ENCODE results near the gene AFAP1L1.

AFAP1L1 gene

DNA sequence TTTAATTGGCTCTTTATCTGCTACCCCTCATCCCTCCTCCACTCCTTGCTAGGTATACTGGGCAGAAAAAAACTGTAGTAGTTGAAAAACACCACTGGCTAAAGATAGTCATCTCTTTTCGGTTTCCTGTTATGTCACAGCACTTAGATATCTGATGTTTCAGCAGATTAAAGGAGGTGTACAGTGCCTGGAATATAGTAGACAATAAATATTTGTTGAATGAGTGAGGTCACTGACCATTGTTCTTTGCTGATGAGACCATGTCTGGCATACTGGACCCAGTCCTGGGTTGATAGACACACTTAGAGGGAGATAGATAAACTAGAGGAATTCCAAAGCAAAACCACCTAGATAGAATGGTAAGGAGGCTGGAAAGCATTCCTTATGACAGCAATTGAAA is 76.9 kb downstream of the AFAP1L1 start:
- no peak for DNase-seq (ENCODE audit: low read depth)

DNA sequence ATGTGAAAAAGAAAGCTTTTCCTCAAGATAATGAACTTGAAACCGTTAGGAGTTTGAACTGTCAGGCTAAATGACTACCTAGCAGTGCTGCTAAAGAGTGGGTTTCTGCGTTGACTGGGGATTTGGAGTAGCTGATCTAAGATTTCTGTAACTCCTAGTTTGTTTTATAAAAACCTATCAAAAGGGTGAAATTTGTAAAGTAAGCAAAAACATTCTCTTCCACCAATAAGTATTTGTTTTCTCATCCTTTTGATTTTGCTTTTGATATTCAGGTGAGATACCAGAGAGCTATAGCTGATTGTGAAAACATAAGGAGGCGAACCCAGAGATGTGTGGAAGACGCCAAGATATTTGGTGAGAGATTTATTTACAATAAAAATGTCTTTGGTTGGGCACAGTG is 77.7 kb downstream of the AFAP1L1 start:
- no peak for DNase-seq (ENCODE audit: low read depth)

DNA sequence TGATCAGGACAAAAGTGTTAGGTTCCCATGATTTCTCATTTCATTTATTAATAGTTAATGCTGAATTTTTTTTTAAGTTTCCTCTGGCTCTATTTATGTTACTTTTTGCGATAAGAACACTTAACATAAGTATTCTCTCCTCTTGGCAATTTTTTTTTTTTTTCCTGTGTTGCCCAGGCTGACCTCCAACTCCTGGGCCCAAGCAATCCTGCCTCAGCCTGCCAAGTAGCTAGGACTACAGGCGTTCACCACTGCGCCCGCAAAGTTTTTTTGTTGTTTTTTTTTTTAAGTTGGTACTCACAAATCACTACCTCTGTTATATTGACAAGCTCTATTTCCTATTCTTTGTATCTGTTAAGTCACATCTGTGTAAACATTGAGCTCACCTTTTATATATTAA is 80.5 kb downstream of the AFAP1L1 start:
- DNase-seq (ENCODE audit: low read depth) = no peak

DNA sequence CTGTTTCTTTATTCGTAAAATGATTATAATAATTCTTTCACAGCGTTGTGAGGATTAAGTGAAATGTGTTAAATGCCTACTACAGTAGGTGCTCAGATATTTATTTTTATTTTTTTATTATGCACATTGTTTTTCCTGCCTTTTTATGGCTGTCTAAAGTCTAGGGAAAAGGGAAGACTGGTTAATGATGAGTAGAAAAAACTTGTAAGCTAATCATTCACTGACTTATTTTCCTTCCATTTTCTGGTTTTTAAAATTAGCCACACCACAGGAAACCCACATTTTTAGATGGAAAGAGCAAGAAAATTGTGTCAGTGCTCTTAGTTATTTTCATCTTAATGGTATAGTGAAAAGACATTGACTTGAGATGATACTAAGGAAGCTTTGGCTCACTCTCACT is 82.3 kb downstream of the AFAP1L1 start:
- DNase-seq (ENCODE audit: low read depth) = no peak

DNA sequence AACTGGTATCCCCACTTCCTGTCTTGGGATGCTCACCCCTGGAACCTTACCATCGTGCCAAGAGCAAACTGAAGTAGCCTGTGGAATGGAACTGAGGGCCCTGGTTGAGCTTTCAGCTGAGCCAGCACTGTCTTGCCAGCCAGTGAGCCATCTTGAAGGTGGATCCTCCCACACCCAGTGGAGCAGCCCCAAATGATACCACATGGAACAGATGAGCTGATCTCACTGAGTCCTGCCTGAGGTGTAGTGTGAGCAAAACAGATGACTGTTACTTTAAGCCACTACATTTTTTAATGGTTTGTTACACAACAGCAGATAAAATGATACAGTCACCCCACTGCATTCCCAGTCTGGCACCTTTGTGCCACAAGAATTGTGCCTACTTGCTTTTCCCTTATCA is 84.0 kb downstream of the AFAP1L1 start:
- no peak for DNase-seq (ENCODE audit: low read depth)

DNA sequence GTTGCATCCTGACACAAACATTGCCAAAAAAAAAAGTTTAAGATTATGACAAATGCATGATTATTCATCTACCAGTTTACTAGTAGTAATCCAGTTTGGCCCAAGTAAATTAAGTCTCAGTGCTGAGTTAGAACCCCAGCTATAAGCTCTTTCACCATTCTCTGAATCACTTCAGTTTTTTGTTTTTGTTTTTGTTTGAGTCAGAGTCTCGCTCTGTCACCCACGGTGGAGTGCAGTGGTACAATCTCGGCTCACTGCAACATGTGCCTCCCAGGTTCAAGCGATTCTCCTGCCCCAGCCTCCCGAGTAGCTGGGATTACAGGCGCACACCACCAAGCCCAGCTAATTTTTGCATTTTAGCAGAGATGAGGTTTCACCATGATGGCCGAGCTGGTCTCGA is 84.7 kb downstream of the AFAP1L1 start:
- DNase-seq (ENCODE audit: low read depth) = no peak

DNA sequence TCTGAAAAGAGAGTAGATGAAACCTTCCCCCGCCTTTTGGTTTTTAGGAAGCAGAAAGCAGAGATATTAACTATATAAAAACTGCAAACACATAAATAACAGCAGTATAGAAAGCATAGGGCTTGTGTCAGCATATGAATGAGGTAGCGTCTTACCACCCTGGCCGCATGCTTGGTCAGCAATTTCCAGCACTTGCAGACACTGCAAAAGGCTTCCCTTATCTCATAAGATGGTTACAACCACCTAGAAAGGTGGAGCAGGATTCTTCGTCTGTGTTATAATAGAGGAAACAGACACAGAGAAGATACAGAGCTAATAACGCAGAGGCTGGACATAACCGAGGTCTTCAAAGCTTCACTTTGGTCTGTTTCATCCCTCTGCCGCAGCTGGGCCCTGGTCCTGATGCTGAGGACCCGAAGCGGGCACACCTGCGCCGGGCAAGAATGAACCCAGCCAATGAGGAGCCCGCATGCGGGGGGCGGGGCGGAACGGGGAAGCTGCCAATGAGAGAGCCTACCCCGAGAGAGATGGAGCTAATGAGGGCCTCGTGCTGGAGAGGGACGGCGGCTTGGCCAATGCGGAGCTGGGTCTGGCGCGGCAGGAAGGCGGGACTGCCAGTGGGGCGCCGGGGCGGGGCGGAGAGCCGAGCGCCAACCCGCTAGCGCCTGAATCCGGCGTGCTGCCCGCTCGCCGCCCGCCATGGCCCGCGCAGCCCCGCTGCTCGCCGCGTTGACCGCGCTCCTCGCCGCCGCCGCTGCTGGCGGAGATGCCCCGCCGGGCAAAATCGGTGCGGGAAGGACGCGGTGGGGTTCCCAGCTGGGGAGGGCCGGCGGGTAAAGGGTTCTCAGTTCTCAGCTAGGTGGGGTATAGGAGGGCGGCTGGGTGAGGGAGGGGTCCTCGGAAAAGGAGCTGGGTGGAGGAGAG is 86.0 kb downstream of the AFAP1L1 start, which contains the start of gene PCYOX1L:
Gene PCYOX1L (plus strand): TSS at position 677 of the 924 bp plus-strand sequence. CDS start 23 bp downstream, at position 700.
- peak; percentile 98 for DNase-seq (ENCODE audit: low read depth)

DNA sequence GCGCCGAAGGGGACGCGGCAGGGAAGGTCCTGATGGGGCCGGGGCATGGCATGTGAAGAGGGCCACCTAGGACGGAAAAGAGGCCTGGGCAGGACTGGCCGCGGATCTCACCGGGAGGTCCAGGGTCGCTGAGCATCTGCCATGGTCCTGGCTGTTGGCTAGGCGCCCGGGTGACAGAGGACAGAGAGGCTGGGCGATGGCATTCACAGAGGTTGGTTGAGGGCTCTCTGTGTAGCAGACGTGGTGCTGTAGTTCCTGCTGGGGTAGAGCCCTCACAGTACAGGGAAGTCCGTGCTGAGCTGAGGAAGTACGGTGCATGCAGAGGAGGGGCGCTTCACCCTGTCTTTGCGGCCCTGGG is 86.6 kb downstream of the AFAP1L1 start:
- DNase-seq (ENCODE audit: low read depth) = no peak

DNA sequence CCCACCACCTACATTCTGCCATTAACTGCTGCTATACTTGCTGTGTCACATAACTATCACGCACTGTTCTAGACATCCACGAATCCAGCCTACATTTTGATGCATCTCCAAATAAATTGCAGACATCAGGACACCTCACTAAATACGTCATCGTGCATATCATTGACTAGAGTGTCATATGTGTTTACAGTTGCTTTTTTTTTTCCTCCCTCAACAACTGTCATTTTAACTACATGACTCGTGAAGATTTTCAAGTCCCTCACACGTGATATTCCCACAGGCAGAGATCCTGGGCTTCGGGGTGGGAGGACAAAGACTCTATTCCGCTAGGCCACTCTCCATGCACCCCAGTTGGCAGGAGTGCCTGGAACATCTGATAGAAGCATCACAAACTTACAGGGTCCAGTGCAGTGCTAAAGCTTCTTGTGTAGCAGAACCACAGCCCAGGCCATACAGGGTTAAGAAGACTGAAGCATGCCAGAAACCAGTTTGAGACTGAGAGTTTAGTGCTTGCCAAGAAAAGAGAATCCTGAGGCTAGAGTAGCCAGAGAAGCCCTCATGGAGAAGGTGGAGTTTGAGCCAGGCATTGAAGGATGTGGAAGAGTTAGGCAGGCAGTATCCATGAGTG is 87.3 kb downstream of the AFAP1L1 start:
- DNase-seq (ENCODE audit: low read depth) = no peak

DNA sequence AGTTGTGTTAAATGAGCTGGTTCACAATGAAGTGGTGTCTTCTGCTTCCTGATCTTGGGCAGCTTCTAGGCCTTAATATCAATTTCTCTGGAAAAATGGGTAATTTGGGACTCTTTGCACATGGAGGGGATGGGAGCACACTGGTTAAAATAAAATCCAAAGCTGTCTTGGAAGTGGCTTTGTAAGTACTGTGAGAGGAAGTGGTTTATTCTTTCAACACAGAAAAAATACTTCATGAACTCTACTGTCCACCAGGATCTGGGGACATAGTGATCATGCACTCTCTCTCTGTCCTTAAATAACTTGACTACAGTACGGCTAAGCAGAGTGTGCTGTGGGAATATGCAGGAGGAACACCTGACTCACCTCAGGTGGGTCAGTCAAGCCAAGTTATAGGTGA is 88.6 kb downstream of the AFAP1L1 start:
- DNase-seq (ENCODE audit: low read depth) = no peak

DNA sequence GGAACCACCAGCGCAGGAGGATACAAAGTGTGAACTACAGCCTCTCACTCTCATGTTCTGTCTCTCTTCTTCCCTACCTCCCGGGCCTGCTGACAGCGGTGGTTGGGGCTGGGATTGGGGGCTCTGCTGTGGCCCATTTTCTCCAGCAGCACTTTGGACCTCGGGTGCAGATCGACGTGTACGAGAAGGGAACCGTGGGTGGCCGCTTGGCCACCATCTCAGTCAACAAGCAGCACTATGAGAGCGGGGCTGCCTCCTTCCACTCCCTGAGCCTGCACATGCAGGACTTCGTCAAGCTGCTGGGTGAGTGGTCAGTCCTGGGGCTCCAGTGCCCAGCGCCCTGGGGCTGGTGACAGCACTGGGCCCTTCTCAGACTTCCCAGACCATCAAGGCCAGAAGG is 90.9 kb downstream of the AFAP1L1 start:
- no peak for DNase-seq (ENCODE audit: low read depth)

DNA sequence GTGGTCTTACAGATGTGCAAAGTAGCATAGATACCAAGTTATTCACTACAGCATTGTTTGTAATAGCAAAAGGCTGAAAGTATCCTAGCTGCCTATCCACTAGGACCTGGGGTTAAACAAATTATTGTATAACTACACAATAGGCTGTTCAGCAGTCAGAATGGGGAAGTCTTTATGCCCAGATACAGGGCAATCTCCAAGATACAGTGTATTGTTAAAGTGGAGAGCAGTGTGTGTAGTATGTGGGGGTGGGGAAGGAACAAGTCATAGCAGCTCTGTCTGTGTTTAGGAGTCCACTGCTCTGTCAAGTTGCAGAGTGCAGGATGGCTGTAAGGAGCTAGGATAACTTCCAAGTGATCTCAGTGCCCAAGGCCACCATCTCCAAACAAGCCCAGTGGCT is 91.7 kb downstream of the AFAP1L1 start:
- DNase-seq (ENCODE audit: low read depth) = no peak

DNA sequence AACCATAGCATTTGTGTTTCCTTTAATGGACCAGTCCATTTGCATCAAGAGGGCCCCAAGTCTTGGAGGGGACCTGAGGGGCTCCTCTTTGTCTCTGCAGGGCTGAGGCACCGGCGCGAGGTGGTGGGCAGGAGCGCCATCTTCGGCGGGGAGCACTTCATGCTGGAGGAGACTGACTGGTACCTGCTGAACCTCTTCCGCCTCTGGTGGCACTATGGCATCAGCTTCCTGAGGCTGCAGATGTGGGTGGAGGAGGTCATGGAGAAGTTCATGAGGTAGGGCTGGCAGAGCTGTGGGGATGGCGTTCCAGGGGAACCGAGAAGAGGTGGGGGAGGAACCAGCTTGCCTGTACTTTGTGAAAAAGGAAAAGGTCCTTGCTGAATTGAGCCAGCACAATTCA is 92.3 kb downstream of the AFAP1L1 start:
- DNase-seq (ENCODE audit: low read depth) = no peak

DNA sequence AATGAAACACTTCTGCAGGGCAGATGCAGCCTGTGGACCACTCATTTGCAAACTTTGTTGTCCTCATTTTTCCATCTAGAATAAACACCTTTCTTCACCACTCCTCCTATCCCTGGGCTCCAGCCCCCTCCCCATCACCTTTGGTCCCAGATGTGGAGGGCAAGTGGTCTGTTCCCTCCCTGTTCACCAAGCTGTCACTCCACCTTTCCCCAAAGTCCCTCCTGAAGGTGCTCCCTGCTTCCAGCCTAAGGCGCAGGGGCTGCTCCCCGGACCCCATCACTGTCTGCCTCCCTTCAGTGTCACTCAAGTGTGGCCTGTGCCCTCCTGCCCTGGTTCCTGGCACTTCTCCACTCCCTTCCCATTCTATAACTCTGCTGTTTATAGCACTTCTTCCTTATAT is 93.1 kb downstream of the AFAP1L1 start:
- DNase-seq (ENCODE audit: low read depth) = no peak

DNA sequence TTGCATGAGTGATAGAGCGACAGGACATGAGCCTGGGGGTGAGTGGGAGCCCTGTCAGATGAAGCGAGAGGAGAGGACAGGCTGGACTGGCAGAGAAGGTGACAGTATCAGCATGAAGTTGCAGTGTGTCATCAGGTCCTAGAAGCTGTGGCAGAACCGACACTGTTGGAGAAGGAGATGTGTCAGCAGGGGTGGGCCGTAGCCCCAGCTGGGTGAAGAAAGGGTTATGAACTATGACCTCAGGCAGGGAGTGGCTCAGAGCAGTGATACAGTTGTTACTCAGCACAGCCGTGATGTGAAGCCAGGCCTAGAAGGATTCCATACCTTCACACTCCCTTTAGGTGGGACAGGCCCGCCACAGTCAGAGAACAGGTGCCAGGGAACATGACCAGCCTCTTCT is 93.8 kb downstream of the AFAP1L1 start:
- DNase-seq (ENCODE audit: low read depth) = no peak

DNA sequence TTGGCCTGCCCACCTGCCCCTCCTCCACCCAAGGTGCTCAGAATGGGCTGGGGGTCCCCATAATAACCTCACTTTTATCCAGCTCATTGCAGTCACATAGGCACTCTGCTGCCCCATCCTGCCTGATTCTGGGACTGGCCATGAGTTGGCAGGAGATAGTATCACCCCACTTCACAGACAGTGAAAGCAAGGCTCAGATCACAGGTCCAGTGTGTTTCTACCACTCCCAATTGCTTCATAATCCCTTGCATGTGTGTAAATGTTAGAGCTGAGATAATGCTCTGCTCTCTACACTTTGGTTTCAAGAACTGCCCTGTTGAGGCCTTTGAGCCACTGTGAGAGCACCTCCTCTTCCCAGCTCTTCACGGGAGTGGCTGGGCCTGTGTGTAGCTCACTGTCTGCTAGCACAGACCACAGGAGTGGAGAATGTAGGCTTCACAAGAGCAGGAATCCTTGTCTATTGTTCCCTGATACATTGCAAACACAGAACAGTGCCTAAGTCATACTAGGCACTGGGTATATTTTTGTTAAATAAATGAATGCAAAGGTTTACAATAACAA is 94.6 kb downstream of the AFAP1L1 start:
- DNase-seq (ENCODE audit: low read depth) = no peak

DNA sequence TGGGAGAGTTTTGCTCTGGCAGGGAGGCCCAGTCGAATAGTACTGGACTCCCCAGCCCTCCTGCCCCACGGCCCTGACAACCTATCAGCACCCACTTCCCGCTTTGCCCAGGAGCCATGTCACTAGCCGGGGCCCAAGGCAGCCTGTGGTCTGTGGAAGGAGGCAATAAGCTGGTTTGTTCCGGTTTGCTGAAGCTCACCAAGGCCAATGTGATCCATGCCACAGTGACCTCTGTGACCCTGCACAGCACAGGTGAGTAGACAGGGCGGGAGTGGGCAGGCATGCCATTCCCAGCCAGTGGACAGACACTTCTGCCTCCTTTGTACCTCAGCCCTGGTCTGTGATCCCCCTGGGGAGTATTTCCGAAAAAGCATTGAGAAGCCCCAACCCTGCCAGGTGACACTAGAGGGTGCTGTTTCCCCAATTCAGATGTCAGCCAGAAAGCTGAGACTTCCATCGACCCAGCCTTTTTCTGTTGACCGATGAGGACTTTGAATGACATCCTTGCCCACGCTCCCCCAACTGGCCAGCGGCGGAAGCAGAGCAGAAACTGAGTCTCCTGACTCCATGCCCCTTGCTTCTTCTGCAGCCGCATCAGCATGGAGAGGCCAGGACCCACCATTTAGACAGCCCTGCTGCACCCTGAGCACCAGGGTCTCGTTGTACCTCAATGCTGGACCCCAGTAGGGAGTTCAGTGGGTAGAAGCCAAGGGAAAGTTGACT is 95.8 kb downstream of the AFAP1L1 start:
- peak; percentile 38 for DNase-seq (ENCODE audit: low read depth)

DNA sequence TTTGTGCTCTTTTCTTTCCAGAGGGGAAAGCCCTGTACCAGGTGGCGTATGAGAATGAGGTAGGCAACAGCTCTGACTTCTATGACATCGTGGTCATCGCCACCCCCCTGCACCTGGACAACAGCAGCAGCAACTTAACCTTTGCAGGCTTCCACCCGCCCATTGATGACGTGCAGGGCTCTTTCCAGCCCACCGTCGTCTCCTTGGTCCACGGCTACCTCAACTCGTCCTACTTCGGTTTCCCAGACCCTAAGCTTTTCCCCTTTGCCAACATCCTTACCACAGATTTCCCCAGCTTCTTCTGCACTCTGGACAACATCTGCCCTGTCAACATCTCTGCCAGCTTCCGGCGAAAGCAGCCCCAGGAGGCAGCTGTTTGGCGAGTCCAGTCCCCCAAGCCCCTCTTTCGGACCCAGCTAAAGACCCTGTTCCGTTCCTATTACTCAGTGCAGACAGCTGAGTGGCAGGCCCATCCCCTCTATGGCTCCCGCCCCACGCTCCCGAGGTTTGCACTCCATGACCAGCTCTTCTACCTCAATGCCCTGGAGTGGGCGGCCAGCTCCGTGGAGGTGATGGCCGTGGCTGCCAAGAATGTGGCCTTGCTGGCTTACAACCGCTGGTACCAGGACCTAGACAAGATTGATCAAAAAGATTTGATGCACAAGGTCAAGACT is 96.5 kb downstream of the AFAP1L1 start:
- no peak for DNase-seq (ENCODE audit: low read depth)

DNA sequence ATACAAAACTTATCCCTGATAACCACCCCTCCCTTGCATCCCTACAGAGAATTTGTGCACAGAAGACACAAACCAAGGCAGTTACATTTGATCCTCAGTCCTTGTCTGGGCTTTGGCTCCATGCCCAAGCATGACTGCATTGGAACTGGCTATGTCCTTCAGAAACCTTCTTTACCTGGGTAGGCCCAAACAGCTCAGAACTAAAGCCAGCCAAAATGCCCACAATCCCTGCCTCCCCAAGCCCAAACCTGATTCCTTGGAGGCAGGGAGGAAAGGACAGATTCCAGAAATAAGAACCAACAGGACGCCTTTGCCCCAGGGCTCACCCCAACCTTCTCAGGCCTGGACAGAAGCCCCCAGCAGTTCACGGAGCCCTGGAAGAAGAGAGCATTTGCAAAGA is 99.2 kb downstream of the AFAP1L1 start:
- no peak for DNase-seq (ENCODE audit: low read depth)

DNA sequence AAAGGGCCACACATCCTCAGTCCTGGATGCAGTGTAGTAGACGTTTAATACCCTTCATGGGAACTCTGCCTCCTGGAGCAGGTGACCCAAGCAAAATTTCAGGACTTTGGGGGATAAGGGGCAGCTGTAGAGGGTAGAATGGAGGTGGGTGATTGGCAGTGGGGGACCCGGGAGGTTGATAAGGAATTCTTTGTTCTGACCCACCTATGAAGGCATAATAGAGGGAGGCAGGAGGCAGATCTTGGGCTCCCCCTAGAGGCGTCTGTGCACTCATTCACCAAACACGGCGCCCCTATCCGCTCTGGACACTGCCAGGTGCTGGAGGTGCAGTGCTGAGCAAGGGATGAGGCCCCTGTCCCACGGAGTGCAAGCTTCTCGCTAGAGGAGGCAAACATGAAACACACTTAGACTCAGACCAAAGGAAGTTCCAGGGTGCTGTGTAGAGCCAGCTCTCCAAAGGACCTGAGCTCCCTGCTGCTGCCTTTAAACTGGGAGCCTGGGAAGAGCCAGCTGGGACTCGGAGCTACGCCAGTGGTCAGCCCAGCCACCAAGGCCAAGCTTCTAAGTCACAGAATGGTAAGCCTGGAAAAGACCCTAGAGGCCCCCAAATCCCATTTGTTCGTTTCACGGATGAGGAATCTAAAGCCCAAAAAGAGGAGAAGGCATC is 99.8 kb downstream of the AFAP1L1 start:
- peak; percentile 66 for DNase-seq (ENCODE audit: low read depth)

DNA sequence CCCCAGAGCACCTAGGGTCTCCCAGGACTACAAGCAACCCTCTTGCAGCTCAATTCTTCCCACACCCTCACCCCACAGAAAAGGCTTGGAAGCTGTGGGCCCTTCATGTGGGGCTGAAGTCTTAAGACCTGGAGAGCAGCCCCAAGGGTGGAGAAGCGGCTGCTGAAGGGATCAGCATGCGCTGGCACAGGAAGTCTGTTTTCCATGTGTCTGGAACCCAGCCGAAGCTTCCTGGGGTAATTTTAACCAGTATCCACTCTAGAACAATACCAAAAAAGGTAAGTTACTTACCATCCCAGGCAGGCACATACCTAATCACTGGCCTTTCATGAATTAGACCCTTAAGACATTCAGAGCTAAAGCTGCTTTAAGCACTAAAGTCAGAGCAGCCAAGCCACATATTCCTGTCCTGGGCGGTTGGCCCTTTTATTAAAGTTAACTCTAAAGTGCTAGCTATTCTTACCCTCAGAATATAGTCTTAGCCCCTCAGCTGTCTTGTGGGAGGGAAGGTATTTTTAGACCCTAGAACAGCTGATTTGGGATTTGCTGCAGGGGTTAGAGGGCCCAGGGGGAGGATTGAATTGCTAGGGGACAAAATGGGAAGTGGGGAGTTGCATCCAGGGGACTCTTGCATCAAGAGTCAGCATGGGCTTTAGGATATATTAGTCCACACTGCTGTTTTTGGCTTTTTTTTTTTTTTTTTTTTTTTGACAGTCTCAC is 100.6 kb downstream of the AFAP1L1 start:
- DNase-seq (ENCODE audit: low read depth) = no peak
